ENCODE data around the gene SLC38A3. TPM values are rescaled to one million over a fixed set of nuclear protein-coding genes. Genes with fewer than 3 reads are reported as not detected.

The SLC38A3 gene
- total and polyA plus RNA-seq, 2 of the 8 experiments (the other 6 are each of a cell fraction or from before 2014, with no cell fraction given) = 1.2 to 3.7 TPM

DNA sequence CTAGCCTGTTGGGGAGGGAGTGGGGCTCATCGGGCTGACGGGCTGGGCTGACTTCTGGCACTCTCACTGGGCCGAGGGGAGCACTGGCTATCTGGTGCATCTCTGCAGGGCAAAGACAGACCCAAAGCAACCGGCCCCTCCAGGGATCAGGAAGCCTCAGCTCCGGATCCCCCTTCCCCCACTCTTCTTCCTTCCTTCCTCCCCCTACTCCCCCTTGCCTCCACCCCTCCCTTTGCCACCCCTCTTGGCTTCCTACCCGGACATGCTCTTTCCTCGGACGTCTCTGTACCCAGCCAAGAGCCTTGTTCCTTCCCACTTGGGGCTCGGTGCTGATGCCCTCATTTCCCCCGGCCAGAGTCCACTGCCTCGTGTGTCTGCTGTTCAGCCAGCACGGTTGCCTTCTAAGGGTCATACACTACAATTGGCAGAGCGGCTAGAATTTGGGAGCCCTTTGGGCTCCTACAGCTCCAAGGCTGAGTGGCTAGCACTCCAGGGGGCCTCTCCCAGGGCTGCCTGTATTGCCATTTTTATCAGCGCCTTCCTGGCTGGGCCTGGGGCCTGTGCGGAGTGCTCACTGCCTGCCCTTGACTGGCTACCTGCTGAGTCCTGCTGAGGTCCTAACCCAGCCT lies 39.0 kb upstream of the SLC38A3 start (continued):
- TF ChIP-seq, protein P1, sequence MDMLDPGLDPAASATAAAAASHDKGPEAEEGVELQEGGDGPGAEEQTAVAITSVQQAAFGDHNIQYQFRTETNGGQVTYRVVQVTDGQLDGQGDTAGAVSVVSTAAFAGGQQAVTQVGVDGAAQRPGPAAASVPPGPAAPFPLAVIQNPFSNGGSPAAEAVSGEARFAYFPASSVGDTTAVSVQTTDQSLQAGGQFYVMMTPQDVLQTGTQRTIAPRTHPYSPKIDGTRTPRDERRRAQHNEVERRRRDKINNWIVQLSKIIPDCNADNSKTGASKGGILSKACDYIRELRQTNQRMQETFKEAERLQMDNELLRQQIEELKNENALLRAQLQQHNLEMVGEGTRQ (IDR thresholded peaks at IDR 0.05; ENCODE audit: low read length) = no peak
- TF ChIP-seq RFX5 (IDR thresholded peaks at IDR 0.05; ENCODE audit: borderline replicate concordance, low read depth, low read length) (no peak), TEAD4 (IDR thresholded peaks at IDR 0.05; ENCODE audit: low read depth, low read length) (no peak), MAFK (IDR thresholded peaks at IDR 0.05; ENCODE audit: low read depth, low read length) (no peak)

All from H1 (cell line).